ENCODE results near the gene WDR33. TPM values are rescaled to one million over a fixed set of nuclear protein-coding genes. Genes with fewer than 3 reads are reported as not detected.

Gene WDR33
- total and polyA plus RNA-seq, 7 donors = 11.2 to 38.9 (median 32.7) TPM

GRCh38 chr2:127713562-127713961, 97.4 kb downstream of the WDR33 start:
- no peaks in the 10 kb centered on the region for H3K27me3 ChIP-seq (ENCODE audit: insufficient read depth in 3 of 3, low read length in 2 of 3)
- 91 to 95% (median 94%) methylated on average over 25 of the region's 25 CpGs for WGBS, 3 donors
- peaks cover 12 to 60% of the 10 kb centered on the region in 2 donors for H3K36me3 ChIP-seq (ENCODE audit: insufficient read depth in 1 of 2, low read depth in 1 of 2)
- H3K27ac ChIP-seq = no peak overlapping the region
- intact Hi-C loops (cut with DNase I) = no loop called here
- H3K9me3 ChIP-seq = no peaks in the 10 kb centered on the region
- no peaks in the 10 kb centered on the region for H3K4me1 ChIP-seq
- no peak for TF ChIP-seq CTCF (IDR thresholded peaks at IDR 0.05)
- DNase-seq (no peak), ATAC-seq (no peak)
- H3K4me3 ChIP-seq = no peak overlapping the region

GRCh38 chr2:127712999-127713398, 98.0 kb downstream of the WDR33 start:
- 88 to 96% (median 89%) methylated on average over 2 of the region's 2 CpGs for WGBS, 3 donors

GRCh38 chr2:127709336-127709735, 101.6 kb downstream of the WDR33 start:
- Histone ChIP-seq H3K27me3 (ENCODE audit: insufficient read depth in 3 of 3, low read length in 2 of 3) (no peaks in the 10 kb centered on the region), H3K27ac (no peak overlapping the region), H3K9me3 (no peaks in the 10 kb centered on the region), H3K4me3 (no peak overlapping the region), H3K36me3 (ENCODE audit: insufficient read depth in 1 of 2, low read depth in 1 of 2) (peaks cover 6 to 64% of the 10 kb centered on the region in 2 donors), H3K4me1 (peaks cover 8% of the 10 kb centered on the region)
- ATAC-seq (no peak), DNase-seq (no peak)
- WGBS, 3 donors = 91 to 93% (median 93%) methylated on average over 13 of the region's 13 CpGs
- intact Hi-C loops (cut with DNase I) = no loop called here
- TF ChIP-seq CTCF (IDR thresholded peaks at IDR 0.05) = no peak

More at GRCh38 chr2:127712999-127713398, 98.0 kb downstream of the WDR33 start:
- intact Hi-C loops (cut with DNase I) = no loop called here
- Histone ChIP-seq H3K27me3 (ENCODE audit: insufficient read depth in 3 of 3, low read length in 2 of 3) (no peaks in the 10 kb centered on the region), H3K36me3 (ENCODE audit: insufficient read depth in 1 of 2, low read depth in 1 of 2) (peaks cover 12 to 60% of the 10 kb centered on the region in 2 donors), H3K27ac (no peak overlapping the region), H3K4me3 (no peak overlapping the region), H3K4me1 (no peaks in the 10 kb centered on the region), H3K9me3 (no peaks in the 10 kb centered on the region)
- DNase-seq (no peak), ATAC-seq (no peak)
- no peak for TF ChIP-seq CTCF (IDR thresholded peaks at IDR 0.05)

GRCh38 chr2:127707890-127708648, 102.9 kb downstream of the WDR33 start:
- intact Hi-C loops (cut with DNase I) = no loop called here
- peaks cover 19% of the 10 kb centered on the region for H3K4me1 ChIP-seq
- no peak for TF ChIP-seq CTCF (IDR thresholded peaks at IDR 0.05)
- no peak overlapping the region for H3K27ac ChIP-seq
- H3K9me3 ChIP-seq = no peaks in the 10 kb centered on the region
- H3K27me3 ChIP-seq (ENCODE audit: insufficient read depth in 3 of 3, low read length in 2 of 3) = no peaks in the 10 kb centered on the region
- peaks cover 6 to 58% of the 10 kb centered on the region in 2 donors for H3K36me3 ChIP-seq (ENCODE audit: insufficient read depth in 1 of 2, low read depth in 1 of 2)
- DNase-seq (no peak), ATAC-seq (peak in 1 of 4 donors; percentile 32)
- 72 to 80% (median 78%) methylated on average over 9 of the region's 9 CpGs for WGBS, 3 donors
- no peak overlapping the region for H3K4me3 ChIP-seq

Data from psoas muscle (tissue), 8 donors.